SK-N-SH (cell line): ENCODE measurements around the gene EML1. TPM values are rescaled to one million over a fixed set of nuclear protein-coding genes. Genes with fewer than 3 reads are reported as not detected.

Experiments used
- CTCF ChIA-PET: fragments of 300-600, 350-600 bp; formaldehyde crosslinking; extraction: SDS; loops from one replicate; lab custom pipeline; 2021; lab: Yijun Ruan, JAX
- POLR2A ChIA-PET: fragments of 350-600 bp; sonication (Branson Sonifier 250); formaldehyde crosslinking; extraction: SDS; loops from one replicate; lab custom pipeline; 2020; ENCODE audit warnings: antibody characterized with exemption, inconsistent platforms; lab: Yijun Ruan, JAX
- DNase-seq: peaks from one replicate; pipeline ENCODE4 v3.0.0; 2012
- H2AFZ ChIP-seq: fragments of 200-600 bp; sonication (generic); 2 replicates; pipeline ENCODE4 v1.8.1; 2016; ENCODE audit warnings: antibody characterized with exemption, mild to moderate bottlenecking, low read depth
- H3F3A ChIP-seq: fragments of 200-600 bp; sonication (generic); replicated peaks from 2 replicates; pipeline ENCODE3; 2016; ENCODE audit warnings: antibody characterized with exemption, mild to moderate bottlenecking; ENCODE audit not compliant: insufficient read depth
- H3K27ac ChIP-seq, 2 experiments: fragments of 200-500 bp in 1 of 2; fragments of 200-600 bp in 1 of 2; sonication (Bioruptor generic) in 1 of 2; sonication (generic), shearing (Covaris generic) in 1 of 2; 2 replicates each; pipeline versions ENCODE4 v1.5.1 to v1.6.1; 2014 to 2016; ENCODE audit warnings: low read depth in 2 of 2, inconsistent platforms in 1 of 2, low read length in 1 of 2, mild to moderate bottlenecking in 1 of 2, mixed read lengths in 1 of 2
- H3K27me3 ChIP-seq: fragments of 200-600 bp; sonication (generic), shearing (Covaris generic); 2 replicates; pipeline ENCODE4 v1.6.1; 2016; ENCODE audit warnings: mixed run types; ENCODE audit not compliant: insufficient read depth
- H3K36me3 ChIP-seq, 2 experiments: fragments of 200-500 bp in 1 of 2; fragments of 200-600 bp in 1 of 2; sonication (Bioruptor generic) in 1 of 2; sonication (generic) in 1 of 2; replicated peaks in 1 of 2; 2 replicates each; pipeline versions ENCODE3 to v1.5.1; 2014 to 2016; ENCODE audit warnings: low read length in 1 of 2, mild to moderate bottlenecking in 1 of 2; ENCODE audit not compliant: insufficient read depth in 2 of 2, control insufficient read depth in 1 of 2
- H3K4me1 ChIP-seq, 2 experiments: fragments of 200-500 bp in 1 of 2; fragments of 200-600 bp in 1 of 2; sonication (Bioruptor generic) in 1 of 2; sonication (generic), shearing (Covaris generic) in 1 of 2; 2 replicates each; pipeline versions ENCODE4 v1.5.1 to v1.6.1; 2014 to 2016; ENCODE audit warnings: low read depth in 1 of 2, low read length in 1 of 2, mixed run types in 1 of 2; ENCODE audit not compliant: insufficient read depth in 2 of 2, control insufficient read depth in 1 of 2
- H3K4me2 ChIP-seq: fragments of 200-600 bp; sonication (generic), shearing (Covaris generic); 2 replicates; pipeline ENCODE4 v1.6.1; 2017; ENCODE audit warnings: mixed run types
- H3K4me3 ChIP-seq, 2 experiments: fragments of 200-500 bp in 1 of 2; fragments of 200-600 bp in 1 of 2; sonication (Bioruptor generic) in 1 of 2; sonication (generic), shearing (Covaris generic) in 1 of 2; 2 replicates each; pipeline versions ENCODE4 v1.5.1 to v1.8.1; 2014 to 2016; ENCODE audit warnings: low read depth in 2 of 2, inconsistent platforms in 1 of 2, low read length in 1 of 2, mild to moderate bottlenecking in 1 of 2, mixed read lengths in 1 of 2, moderate library complexity in 1 of 2
- H3K79me2 ChIP-seq: fragments of 200-600 bp; sonication (generic); 2 replicates; pipeline ENCODE4 v1.8.1; 2017; ENCODE audit warnings: mild to moderate bottlenecking; ENCODE audit not compliant: insufficient read depth
- H3K9ac ChIP-seq: fragments of 200-600 bp; sonication (generic); 2 replicates; pipeline ENCODE4 v1.6.1; 2017; ENCODE audit warnings: mixed run types
- H3K9me2 ChIP-seq: fragments of 200-600 bp; sonication (generic); 2 replicates; pipeline ENCODE4 v1.6.1; 2017; ENCODE audit warnings: mixed run types
- H3K9me3 ChIP-seq: fragments of 200-600 bp; sonication (generic); 2 replicates; pipeline ENCODE4 v1.6.1; 2017; ENCODE audit warnings: mixed run types, mild to moderate bottlenecking, moderate library complexity
- H4K20me1 ChIP-seq: fragments of 200-600 bp; sonication (generic); 2 replicates; pipeline ENCODE4 v1.6.1; 2017; ENCODE audit warnings: mild to moderate bottlenecking, mixed run types; ENCODE audit not compliant: insufficient read depth
- CHD2 ChIP-seq: fragments of 150-350 bp; IDR thresholded peaks from 2 replicates; pipeline ENCODE4 v1.6.1; 2018; ENCODE audit warnings: low read length; ENCODE audit not compliant: partially characterized antibody
- EP300 ChIP-seq, 2 experiments: IDR thresholded peaks; 2 replicates each; pipeline versions ENCODE4 v1.4.0 to v1.6.1; 2012; ENCODE audit warnings: borderline replicate concordance in 1 of 2, low read depth in 1 of 2, low read length in 1 of 2
- FOXJ3 ChIP-seq: sonication (generic); formaldehyde crosslinking; IDR thresholded peaks from 2 replicates; pipeline ENCODE4 v1.5.1; 2020; ENCODE audit warnings: mild to moderate bottlenecking, missing genetic modification reagents
- FOXM1 ChIP-seq: IDR thresholded peaks from 2 replicates; pipeline ENCODE4 v1.4.0; 2012; ENCODE audit warnings: low read depth, mild to moderate bottlenecking
- GABPA ChIP-seq: IDR thresholded peaks from 2 replicates; pipeline ENCODE4 v1.4.0; 2012; ENCODE audit warnings: low read depth, mild to moderate bottlenecking
- GATA2 ChIP-seq: sonication (generic); formaldehyde crosslinking; IDR thresholded peaks from 2 replicates; pipeline ENCODE4 v1.5.0; 2020; ENCODE audit warnings: mild to moderate bottlenecking, missing genetic modification reagents
- MEF2A ChIP-seq: IDR thresholded peaks from 2 replicates; pipeline ENCODE4 v1.4.0; 2012; ENCODE audit warnings: low read depth, borderline replicate concordance
- PBX3 ChIP-seq: IDR thresholded peaks from 2 replicates; pipeline ENCODE4; 2012
- RAD21 ChIP-seq: IDR thresholded peaks from 2 replicates; pipeline ENCODE4 v1.6.1; 2012; ENCODE audit warnings: mild to moderate bottlenecking, low read length
- REST ChIP-seq: IDR thresholded peaks from 2 replicates; pipeline ENCODE4 v1.6.1; 2012; ENCODE audit warnings: mild to moderate bottlenecking, low read depth, low read length, moderate library complexity
- RXRA ChIP-seq: IDR thresholded peaks from 2 replicates; pipeline ENCODE4 v1.4.0; 2012; ENCODE audit warnings: low read depth, mild to moderate bottlenecking, borderline replicate concordance
- SIN3A ChIP-seq: IDR thresholded peaks from 2 replicates; pipeline ENCODE4 v1.6.1; 2012; ENCODE audit warnings: low read depth, mild to moderate bottlenecking, low read length, moderate library complexity, borderline replicate concordance
- TEAD4 ChIP-seq: IDR thresholded peaks from 2 replicates; pipeline ENCODE4 v1.4.0; 2012; ENCODE audit warnings: mild to moderate bottlenecking, borderline replicate concordance; ENCODE audit not compliant: insufficient read depth
- YY1 ChIP-seq: IDR thresholded peaks from 2 replicates; pipeline ENCODE4 v1.4.0; 2012; ENCODE audit warnings: low read depth, mild to moderate bottlenecking
- WGBS: methylation state at CpG from one replicate; pipeline ENCODE4 v1.1.6; 2017; ENCODE audit warnings: low lambda C conversion rate; 5-methylcytosine and 5-hydroxymethylcytosine counted together
- polyA plus RNA-seq, 3 experiments: library from polyadenylated mRNA; depleted of rRNA; stranded (reverse); fragments of >200 nt; gene quantifications; 2 replicates each; pipeline ENCODE4 v1.2.3, GENCODE V29; 2012
- TF ChIP-seq, protein P1 (sequence below): fragments of 200-600 bp; sonication (generic); IDR thresholded peaks from 2 replicates; pipeline ENCODE4 v1.6.1; 2017; ENCODE audit warnings: antibody characterized with exemption, mild to moderate bottlenecking, moderate library complexity
- TF ChIP-seq, protein P2 (sequence below): fragments of 150-350 bp; IDR thresholded peaks from 2 replicates; pipeline ENCODE4 v1.6.1; 2016; ENCODE audit warnings: mild to moderate bottlenecking, low read depth, low read length

The EML1 gene
- polyA plus RNA-seq, 1 of the 3 experiments (the other 2 are of a cell fraction) = 6.3 TPM

- Histone ChIP-seq H3K27me3 (no peaks in the 10 kb centered on the region), H3K36me3 (no peaks in the 10 kb centered on the region), H3K4me2 (no peak overlapping the region), H3F3A (peaks cover 4% of the 10 kb centered on the region), H4K20me1 (no peaks in the 10 kb centered on the region), H3K4me1 (no peaks in the 10 kb centered on the region), H3K79me2 (no peaks in the 10 kb centered on the region), H3K9ac (no peak overlapping the region), H3K27ac (no peak overlapping the region), H2AFZ (no peak overlapping the region), H3K9me3 (peaks cover 10% of the 10 kb centered on the region; the same call in 1 of the 2 replicates), H3K4me3 (no peak overlapping the region), H3K9me2 (no peaks in the 10 kb centered on the region)
- POLR2A ChIA-PET = no interaction called here
- no peak for DNase-seq
- 87% methylated on average over 6 of the region's 6 CpGs for WGBS
- no peak for TF ChIP-seq YY1
- TF ChIP-seq RXRA = no peak
- TF ChIP-seq FOXJ3 = no peak
- TF ChIP-seq, protein P1, sequence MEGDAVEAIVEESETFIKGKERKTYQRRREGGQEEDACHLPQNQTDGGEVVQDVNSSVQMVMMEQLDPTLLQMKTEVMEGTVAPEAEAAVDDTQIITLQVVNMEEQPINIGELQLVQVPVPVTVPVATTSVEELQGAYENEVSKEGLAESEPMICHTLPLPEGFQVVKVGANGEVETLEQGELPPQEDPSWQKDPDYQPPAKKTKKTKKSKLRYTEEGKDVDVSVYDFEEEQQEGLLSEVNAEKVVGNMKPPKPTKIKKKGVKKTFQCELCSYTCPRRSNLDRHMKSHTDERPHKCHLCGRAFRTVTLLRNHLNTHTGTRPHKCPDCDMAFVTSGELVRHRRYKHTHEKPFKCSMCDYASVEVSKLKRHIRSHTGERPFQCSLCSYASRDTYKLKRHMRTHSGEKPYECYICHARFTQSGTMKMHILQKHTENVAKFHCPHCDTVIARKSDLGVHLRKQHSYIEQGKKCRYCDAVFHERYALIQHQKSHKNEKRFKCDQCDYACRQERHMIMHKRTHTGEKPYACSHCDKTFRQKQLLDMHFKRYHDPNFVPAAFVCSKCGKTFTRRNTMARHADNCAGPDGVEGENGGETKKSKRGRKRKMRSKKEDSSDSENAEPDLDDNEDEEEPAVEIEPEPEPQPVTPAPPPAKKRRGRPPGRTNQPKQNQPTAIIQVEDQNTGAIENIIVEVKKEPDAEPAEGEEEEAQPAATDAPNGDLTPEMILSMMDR = no peak
- no peak for TF ChIP-seq MEF2A
- no peak for TF ChIP-seq RAD21
- TF ChIP-seq GABPA = no peak
- no peak for TF ChIP-seq REST
- TF ChIP-seq, protein P2, sequence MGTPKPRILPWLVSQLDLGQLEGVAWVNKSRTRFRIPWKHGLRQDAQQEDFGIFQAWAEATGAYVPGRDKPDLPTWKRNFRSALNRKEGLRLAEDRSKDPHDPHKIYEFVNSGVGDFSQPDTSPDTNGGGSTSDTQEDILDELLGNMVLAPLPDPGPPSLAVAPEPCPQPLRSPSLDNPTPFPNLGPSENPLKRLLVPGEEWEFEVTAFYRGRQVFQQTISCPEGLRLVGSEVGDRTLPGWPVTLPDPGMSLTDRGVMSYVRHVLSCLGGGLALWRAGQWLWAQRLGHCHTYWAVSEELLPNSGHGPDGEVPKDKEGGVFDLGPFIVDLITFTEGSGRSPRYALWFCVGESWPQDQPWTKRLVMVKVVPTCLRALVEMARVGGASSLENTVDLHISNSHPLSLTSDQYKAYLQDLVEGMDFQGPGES = no peak
- TF ChIP-seq GATA2 (CRISPR knock-in tag) = no peak
- no peak for TF ChIP-seq SIN3A
- no peak for TF ChIP-seq TEAD4
- TF ChIP-seq EP300 (IDR thresholded peaks at IDR 0.05; ENCODE audit: borderline replicate concordance in 1 of 2, low read depth in 1 of 2, low read length in 1 of 2) = no peak
- TF ChIP-seq CHD2 = no peak
- TF ChIP-seq FOXM1 = no peak
- TF ChIP-seq PBX3 = no peak
- CTCF ChIA-PET = interaction anchor here (1.0 kb wide), 1 partner anchor 89 kb away, joined by 3 read pairs; no protein-coding TSS in a partner anchor
These were observed 12.1 kb upstream of the EML1 start for GRCh38 chr14:99781091-99781490.
